ENCODE measurements around the gene BORCS5.
"Not testable (repeated sequence)": the region's sequence is repeated elsewhere in the genome, so short reads cannot be mapped to it uniquely, and the experiment has no call there.

BORCS5 gene

DNA sequence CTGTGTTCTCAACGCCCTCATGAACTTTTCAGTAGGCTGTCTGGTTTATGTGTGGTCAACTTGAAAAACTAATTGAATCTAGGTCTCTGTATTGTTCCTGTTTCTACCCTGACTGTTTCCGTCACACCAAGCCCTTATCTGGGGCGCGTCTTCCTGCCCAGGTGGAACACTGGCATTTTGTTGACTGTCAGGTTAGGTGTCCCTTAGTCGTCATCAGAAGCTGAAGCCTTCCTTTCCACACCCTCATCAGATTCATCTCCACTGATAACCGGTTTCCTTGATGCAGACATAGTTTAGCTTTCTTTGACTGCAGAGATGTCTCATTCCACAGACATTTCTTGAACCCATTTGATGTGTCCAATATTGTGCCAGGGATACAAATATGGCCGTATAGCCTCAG lies 109.3 kb downstream of the BORCS5 start:
- no peak for DNase-seq

DNA sequence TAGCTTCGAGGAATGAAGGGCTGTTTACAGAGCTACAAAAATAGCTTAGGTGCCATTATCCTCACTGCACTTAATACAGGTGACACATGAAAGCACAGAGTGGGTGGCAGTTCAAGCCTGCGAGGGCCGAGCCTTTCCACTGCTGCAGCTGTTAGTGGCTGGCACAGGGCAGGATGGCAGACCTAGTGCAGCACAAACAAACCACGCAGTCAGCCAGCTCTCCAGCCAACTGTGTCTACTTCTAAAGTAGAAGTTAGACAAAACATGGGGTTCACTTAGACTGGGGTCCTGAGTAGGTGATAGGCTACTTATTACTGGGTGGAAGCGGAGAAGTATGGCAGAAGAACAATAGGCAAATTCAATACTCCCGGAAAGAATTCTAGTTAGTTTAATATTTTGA lies 110.4 kb downstream of the BORCS5 start:
- peak; percentile 38 for DNase-seq

DNA sequence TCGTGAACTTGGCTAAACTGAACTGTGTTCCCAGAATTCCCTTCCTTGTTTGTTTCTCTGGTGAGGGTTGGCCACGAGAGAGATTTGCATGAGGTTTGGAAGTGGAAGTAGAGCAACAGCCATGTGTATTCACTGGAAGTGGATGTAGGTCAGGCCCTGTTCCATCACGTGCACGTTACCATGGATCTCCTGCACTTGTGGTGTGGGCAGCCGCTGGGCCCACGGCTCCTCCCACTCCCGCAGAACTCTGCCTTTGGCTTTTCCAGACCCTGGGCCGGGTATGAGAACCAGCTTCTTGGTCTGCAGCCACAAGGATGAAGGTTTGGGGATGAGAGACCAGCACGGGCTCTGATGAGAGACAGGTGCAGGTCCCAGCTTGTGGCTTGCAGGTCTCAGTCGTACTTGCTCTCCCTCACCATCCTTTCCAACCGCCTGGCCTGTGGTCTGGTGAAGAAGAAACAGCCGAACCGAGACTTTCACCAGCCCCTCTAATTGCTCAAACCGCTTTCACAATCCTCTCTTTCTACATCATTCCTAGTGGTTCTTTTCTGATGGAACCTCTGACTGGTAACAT lies 110.9 kb downstream of the BORCS5 start:
- DNase-seq, result no peak

DNA sequence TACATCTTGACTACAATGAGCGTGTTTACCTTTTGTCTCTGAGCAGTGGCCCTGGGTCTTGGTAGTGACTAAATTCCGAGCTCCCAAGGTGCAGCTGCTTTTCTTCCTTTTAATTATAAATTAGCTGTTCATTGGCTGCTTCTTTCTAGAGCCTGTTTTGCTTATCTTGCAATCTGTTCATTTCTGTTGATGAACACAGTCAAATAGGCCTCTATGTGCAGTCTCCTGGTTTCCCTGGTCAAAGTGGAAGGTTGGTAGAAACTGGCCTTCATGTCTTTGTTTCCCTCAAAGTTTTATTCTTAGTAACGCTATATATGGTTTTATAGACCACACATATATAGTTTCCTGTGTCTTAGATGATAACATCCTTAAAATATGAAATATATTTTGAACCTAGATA lies 111.7 kb downstream of the BORCS5 start:
- DNase-seq, result no peak

DNA sequence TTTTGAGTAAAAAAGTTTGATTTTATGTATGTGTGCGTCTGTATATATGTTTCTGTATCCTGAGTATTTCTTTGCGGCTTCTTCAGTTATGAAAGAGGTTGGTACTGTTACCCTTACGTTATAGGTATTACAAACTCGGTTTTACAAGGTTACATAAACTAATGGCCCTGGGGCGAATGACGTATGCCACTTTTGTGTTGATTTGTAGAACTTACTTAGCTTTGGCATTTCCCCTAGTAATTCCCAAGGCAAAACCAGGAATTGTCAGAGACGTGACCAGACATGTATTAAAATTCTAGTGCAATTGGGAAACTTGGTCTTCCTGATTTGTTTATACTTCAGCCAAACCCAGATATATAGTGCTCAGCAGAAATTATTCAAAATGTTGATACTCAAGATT lies 112.5 kb downstream of the BORCS5 start:
- DNase-seq, result no peak

DNA sequence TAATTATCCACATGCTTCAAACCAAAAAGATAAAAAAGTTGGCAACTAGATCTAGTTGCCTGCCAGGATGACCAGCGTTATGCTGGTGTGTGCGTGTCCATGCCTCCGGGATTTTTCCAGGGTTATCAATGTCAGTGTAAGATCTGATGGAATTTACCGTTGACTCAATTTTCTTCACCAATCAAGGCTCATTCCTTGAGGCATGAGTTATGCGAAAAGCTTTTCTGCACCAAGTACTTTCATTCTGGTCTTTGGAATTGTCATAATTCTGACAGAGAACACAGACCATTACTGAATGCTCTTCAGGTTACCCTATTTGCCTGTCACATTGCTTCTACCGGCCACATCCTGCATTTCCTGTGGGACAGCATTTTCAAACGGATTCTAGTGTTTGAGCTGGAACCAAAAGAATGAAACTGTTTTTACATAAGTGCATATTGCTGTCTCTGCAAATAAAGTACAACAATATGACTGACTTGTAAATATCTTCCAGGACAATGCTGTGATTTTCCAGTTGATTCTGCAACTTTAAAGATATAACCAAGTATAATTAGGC lies 114.0 kb downstream of the BORCS5 start:
- DNase-seq, result no peak

DNA sequence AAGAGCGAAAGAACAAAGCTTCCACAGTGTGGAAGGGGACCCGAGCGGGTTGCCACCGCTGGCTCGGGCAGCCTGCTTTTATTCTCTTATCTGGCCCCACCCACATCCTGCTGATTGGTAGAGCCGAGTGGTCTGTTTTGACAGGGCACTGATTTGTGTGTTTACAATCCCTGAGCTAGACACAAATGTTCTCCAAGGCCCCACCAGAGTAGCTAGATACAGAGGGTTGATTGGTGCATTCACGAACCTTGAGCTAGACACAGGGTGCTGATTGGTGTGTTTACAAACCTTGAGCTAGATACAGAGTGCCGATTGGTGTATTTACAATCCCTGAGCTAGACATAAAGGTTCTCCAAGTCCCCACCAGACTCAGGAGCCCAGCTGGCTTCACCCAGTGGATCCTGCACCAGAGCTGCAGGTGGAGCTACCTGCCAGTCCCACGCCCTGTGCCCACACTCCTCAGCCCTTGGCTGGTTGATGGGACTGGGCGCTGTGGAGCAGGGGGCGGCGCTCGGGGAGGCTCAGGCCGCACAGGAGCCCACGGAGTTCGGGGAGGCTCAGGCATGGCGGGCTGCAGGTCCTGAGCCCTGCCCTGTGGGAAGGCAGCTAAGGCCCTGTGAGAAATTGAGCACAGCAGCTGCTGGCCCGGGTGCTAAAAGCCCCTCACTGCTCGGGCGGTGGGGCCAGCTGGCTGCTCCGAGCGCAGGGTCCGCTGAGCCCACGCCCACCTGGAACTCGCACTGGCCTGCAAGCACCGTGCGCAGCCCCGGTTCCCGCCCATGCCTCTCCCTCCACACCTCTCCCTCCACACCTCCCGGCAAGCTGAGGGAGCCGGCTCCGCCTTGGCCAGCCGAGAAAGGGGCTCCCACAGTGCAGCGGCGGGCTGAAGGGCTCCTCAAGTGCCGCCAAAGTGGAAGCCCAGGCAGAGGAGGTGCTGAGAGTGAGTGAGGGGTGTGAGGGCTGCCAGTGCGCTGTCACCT lies 115.4 kb downstream of the BORCS5 start:
- not testable (repeated sequence) for DNase-seq

DNA sequence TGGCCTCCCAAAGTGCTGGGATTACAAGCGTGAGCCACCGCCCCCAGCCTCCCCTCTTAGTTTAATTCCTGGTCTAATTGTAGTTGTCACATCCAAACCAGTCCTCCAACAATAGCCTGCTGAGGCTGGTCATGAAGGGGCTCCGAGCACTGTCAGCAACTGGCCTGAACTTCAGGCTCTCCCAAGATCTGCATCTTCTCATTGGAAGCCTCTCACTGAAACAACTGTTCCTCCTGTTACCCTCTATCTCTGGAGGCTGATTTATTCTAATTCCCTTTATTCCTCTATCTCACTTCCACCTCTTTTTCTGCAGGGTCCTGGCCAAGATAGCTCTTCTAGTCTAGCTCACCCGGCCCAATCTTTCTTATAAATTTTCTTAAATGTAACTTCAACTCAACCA lies 116.3 kb downstream of the BORCS5 start:
- no peak for DNase-seq

DNA sequence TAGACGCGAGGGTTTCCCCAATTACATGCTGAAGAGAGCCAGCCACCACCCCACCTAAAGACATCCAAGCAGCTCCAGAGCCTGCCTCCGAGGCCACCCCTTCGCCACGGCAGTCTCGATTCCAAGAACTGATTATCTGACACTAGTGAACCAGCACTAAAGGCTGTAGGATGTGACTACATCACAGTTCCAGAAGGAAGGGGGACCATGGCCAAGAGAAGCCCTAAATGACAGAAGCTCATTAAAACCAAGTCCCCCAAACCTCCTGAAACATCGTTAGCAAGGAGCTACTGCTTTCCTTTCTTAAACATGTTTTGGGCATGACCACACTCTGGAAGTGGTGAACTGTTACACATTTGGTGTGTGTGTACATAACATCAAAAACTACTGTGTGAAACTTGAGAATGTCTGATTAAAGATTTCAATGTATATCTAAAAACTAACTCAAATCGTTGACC lies 117.6 kb downstream of the BORCS5 start:
- DNase-seq, result no peak

DNA sequence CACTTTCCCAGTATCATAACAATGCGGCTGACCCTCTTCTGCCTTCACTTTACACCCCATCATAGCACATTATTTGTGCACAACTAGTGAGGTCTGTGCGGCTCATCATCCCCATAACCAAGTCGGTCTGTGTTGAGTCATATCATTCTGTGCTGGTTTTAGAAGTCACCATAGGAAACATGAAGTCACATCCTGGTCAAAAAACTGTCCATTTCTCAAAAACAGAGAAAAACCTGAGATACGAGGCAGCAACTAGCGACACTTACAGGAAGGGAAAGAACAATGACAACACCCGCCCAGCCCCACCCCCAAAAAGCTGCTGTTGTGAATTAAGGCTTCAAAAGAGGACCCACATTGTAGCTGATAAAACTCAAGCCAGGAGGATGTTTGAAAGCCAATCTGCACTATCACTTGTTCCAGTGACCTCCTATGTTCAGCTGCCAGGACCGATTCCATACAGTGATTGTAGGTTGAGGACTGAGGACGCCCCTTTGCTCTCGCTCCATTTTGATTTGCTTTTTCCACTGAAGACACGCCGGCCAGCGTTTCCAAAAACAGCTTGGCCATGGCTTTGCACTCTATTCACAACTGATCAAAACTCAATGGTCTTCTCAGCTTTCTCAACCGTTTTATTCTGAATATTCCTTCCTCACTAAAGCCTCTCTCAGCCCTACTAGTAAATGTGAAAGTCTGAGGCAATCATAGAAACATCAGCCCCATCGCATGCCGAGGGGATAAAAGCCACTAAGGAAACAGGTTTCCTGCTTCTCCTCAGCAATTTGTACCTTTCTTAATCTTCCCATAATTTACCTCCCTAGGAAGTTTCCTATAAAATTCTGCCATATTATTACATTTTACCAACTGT lies 118.3 kb downstream of the BORCS5 start:
- DNase-seq, result no peak

DNA sequence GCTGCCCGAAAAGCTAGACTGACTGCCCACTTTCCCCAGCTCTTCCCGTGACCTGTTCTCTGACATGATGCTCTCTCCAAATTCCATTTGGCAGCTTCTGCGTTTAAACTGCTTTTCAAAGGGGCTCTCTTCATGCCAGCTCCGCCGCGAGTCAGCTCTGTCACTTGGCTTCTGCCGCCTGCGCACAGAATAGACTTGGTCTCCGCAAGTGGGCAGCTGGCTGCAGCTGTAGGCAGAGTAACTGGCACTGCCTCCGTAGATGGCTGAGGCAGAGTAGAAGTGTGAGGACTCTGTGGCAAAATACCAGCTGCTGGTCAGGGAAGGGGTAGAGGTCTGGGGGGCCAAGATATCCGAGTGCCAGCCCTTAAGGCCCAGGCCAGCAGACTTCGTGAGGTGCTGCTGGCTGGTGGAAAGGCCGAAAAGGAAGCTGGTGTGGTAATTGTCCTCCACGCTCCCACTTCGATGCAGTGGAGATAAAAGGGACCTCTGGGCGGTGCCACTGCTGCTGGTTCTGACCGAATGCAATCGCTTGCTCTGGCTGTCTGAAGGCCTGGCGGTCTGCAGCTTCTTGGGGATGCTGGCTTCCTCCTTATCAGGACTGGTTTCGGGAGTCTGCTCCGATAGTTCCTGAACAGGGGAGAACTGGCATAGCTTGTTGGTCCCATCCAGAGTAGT lies 120.1 kb downstream of the BORCS5 start:
- DNase-seq, result no peak

DNA sequence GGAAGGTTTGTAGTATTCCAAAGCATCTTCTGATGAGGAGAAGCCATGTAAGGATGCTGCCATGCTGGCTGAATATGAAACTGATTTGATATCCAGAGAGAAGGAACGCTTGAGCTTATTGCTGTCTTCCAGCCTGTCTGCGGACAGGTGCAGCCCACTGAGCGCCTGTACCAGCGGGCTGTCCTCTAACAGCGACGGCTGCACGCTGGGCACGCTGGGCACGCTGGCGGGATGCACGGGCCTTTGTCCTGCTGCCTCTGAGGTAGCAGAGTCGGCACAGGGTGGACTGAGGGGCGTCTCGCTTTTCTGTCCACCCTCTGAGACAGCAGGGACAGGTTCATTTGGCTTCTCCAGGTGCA lies 120.6 kb downstream of the BORCS5 start:
- DNase-seq, result no peak

DNA sequence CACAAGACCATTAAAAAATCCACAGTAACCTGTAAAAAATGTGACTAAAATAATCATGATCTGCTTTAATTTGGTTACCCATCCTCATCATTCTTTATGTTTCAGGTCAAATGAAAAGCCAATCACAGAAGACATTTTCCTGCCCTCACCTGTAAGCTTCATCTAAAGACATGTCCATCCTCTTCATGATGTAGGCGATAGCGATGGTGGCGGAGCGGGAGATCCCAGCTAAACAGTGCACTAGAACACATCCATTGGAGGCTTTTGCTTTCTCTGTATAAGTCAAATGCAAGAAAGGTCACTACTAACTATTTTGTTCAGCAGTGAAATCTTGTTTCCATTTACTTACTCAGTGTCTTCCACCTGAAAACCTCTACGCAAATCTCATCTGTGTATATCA lies 123.2 kb downstream of the BORCS5 start:
- DNase-seq, result no peak

DNA sequence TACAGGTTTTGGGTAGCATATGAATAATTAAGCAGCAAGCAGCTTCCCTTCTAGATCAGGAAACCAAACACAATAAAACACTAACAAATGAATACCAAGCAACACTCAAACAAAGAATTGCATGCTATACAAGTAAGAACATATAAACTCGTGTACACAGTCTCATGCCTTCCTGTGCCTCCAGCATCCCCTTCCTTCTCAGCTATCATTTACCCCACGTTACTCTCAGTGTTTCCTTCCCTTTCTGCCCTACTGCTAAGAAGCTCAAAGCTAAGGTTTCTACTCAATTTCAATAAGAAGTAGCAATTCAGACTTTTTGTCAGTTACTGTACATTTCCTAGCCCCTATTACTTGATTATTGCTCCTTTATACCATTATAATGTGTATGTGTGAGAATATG lies 124.8 kb downstream of the BORCS5 start:
- no peak for DNase-seq

DNA sequence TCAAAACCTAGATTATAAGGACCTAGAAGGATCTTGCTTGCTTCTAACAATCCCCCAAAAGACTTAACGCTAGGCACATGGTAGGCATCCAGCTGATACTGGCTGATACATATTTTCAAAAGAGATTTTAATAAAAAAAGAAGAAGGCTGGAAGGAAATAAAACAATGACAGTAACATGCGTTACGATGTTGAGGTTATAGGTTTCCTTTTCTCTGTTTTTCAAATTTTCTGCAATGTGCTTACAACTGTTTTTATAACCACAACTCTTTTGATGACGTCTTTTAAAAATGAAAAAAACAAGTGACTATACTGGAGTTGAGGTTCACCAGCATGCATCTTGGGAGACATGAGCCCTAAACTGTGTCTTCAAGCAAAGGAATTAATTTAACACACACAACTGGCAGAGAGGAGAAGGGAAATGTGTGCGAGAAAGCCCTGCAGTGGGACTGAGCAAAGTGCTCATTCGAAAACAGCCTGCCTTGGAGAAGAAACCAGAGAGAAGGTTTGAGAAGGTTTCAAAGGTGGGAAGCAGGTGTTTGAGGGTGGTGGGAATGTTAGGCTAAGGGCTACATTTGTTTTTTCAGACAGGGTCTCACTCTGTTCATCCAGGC lies 125.4 kb downstream of the BORCS5 start:
- DNase-seq, result no peak

DNA sequence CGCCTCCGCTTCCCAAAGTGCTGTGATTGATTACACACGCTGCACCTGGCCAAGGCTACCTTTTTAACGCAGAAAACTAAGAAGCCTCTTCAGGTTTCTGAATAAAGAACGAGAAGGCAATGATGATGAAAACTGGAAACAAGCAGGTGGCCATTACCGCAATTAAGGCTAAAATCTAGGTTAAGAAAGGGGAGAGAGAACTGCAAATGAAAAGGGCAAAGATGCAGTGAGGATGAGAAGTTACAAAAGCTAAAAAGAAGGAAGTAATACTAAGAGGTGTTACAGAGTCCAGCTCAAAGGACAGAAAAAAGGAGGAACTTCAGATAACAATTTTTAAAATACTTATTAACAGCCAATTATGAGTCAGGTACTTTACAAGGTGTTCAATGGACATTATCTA lies 126.1 kb downstream of the BORCS5 start:
- no peak for DNase-seq

DNA sequence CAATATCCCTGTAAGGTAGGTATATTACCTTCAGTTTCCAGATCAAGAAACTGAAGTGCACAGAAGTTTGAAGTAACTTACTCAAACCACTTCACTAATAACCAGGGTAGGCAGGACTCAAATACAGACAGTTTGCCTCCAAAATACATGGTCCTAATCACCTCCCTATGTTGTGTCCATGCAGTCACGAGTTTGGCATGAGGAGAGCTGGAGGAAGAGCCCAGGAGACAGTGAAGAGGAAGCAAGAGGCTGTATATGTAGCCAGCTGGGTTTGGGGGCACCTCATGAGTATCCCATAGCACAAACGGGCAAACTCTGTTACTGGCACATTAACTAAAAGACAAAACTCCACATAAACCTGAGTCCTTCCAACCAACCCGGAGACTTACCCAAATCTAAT lies 126.6 kb downstream of the BORCS5 start:
- no peak for DNase-seq

DNA sequence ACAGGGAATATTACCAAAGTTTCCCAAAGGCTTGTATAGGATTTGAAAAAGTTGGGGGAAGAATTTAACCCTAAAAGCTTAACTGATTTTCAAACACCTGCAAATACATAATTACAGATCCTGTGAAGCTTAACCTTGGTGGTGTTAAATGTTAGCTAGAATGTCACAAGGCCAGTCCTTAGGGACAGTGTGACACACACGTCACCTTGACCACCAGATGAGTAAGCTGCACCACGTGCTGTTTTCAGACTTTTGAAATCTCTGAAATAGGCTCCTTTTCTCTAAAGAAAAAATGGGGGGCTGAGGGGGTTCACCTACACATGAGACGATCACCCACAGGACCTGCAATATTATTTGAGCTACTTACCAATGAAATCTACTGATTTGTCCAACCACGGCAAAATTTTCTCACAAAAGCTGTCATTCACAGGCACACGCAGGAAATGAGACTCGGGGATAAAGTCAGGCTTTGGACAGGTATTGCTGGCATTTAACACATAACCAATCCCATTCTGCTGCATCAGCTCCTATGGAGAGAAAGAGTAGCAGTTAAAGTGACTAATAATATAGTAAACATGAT lies 129.9 kb downstream of the BORCS5 start:
- no peak for DNase-seq

DNA sequence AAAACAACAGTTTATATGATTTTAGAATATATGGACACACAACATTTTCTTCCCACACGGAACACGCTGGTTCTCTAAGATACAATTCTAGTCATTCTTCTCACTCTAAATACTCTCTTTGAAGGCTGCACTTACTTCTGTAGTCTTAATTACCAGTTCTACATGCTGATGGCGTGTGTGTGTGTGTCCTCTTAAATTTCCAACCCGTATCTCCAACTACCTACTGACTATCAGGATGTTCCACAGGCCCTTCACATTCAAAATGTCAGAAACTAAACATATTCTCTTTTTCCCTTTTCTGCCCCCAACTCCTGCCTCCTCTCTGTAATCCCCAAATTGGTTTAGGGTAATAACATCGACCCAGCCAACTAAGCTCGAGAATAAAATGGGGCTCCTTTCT lies 130.6 kb downstream of the BORCS5 start:
- no peak for DNase-seq

DNA sequence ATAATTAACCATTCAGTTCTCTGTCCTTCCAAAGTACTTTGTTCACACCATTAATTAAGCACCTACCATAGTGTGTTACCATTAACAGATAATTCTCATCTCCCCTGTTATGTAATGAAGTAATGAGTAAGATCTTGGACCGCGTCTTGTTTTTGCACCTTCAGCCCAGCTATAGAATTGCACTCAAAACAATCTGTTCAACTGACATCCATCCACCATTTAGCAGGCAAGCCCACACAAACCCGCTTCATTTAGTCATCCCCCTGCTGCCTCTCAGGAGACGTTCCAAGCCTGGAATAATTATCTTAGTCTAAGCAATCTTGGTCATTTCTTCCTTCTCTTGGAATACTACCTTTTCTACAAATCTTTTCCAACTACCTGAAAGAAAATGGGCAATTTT lies 131.4 kb downstream of the BORCS5 start:
- no peak for DNase-seq

DNA sequence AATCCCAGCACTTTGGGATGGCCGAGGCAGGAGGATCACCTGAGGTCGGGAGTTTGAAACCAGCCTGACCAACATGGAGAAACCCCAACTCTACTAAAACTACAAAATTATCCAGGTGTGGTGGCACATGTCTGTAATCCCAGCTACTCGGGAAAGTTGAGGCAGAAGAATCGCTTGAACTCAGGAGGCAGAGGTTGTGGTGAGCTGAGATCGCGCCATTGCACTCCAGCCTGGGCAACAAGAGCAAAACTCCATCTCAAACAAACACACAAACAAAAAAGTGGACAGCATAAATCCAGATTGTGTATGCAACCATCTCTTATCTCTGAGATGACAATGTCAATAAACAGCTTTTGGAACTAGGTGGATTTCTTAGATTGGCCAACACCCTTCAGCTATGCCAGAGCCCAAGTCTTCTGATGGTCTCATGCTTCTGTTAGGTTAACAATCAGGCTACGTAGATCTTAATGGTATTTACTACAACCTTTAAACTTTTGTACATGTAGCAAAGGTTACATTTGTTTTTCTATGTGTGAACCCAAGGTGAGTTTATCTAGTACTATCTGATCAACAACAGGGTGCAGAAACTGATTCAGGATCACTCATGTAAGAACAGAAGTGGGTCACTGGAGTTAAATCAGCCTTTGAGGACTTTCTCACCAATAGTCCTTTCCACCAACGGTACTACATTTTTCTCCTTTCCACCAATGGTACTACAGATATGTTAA lies 132.1 kb downstream of the BORCS5 start:
- DNase-seq, result no peak

All from activated naive CD4-positive, alpha-beta T cell treated with anti-CD3 and anti-CD28 coated beads, Interleukin-2, amount 50 U/mL, for 16 hours (primary cell).